GM18505 (cell line): ENCODE data around the gene NABP2.
"Not testable (repeated sequence)": the region's sequence is repeated elsewhere in the genome, so short reads cannot be mapped to it uniquely, and the experiment has no call there.

ENCODE experiments used
- ATAC-seq: cut with Tn5 transposase; IDR thresholded peaks from one replicate; pipeline ENCODE4 v1.9.1; 2021; ENCODE audit not compliant: unreplicated experiment
- POLR2A ChIP-seq: IDR thresholded peaks from 4 replicates; pipeline ENCODE4 v1.6.1; 2011; ENCODE audit warnings: borderline replicate concordance; ENCODE audit not compliant: insufficient read depth, insufficient read length; ENCODE audit errors: extremely low read depth

Gene NABP2

GRCh38 chr12:56247923-56248322, 23.8 kb downstream of the NABP2 start:
- ATAC-seq, result no peak
- no peak for TF ChIP-seq POLR2A

- no peak for ATAC-seq
- no peak for TF ChIP-seq POLR2A
Measured at GRCh38 chr12:56248711-56249110, 24.6 kb downstream of the NABP2 start.

DNA sequence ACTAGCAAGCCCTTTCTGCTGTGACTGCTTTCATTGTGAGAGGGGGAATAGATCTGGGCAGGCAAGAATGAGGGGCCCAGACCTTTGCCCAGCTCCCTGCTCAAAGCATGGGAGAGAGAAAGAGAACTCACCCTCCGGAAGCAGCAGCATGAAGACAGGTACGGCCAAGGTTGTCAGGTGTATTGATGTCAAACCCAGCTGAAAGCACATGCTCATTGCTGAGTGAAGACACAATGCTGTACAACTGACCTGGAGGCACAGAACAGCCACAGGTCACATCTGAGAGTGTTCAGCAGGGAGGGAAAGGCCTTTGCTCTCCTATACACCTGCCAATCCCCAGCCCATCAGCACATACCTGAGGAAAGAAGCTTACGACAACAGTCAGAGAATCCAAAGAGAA, 28.5 kb downstream of the NABP2 start:
- no peak for ATAC-seq
- no peak for TF ChIP-seq POLR2A

DNA sequence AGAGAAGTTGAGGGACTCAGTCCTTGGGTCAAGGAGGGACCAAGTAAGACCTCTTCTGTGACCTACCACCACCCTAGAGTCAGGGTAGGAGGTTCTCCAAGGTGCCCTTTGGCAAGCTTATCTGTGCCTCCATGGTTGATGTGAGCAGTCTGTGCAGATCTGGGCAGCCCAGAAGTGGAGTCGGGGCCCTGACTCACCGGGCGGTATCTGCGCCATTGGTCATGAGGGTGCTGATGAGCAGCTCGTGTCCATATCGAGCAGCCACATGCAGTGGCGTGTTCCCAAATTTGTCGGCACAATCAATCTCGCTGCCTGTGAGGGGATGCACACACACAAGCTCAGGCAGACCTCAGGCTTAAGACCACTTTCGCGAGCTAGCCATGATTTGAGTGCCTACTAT, 28.9 kb downstream of the NABP2 start:
- no peak for ATAC-seq
- no peak for TF ChIP-seq POLR2A

DNA sequence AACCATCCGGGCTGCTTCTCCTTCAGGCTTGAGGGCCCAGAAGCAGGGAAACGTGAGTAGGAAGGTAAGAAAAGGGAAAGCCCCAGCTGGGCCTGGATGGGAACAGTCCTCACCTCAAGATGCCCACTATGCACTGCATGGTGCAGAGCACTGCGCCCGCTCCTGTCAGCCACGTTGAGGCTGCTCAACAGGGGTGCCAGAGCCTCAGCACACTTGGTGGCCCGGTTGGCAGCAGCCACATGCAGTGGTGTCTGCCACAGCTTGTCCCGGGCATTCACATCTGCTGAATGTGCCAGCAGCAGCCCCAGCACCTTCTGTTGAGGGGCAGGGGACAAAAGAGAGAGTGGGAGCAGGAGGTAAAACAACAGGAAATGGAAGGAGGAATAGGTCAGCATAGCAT, 31.5 kb downstream of the NABP2 start:
- no peak for TF ChIP-seq POLR2A
- no peak for ATAC-seq

GRCh38 chr12:56256326-56256960, 32.3 kb downstream of the NABP2 start:
- no peak for TF ChIP-seq POLR2A
- ATAC-seq, result no peak

DNA sequence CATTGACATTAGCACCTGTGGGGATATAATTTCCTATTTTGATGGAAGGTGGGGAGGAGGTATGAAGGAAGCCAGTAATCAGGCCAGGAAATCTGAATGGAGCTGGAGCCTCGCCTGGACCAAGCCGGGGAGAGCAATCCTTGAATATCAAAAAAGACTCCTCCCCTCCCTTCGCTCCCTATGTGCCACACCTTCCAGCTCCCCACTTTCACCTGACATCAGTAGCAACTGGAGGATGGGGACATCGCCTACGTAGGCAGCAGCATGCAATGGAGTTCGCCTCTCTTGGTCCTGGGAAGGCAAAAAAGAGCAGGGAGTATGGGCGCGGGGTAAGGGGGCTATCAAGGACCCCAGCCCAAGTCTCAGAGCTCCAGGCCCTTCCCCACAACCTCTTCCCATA, 32.9 kb downstream of the NABP2 start:
- no peak for ATAC-seq
- no peak for TF ChIP-seq POLR2A

DNA sequence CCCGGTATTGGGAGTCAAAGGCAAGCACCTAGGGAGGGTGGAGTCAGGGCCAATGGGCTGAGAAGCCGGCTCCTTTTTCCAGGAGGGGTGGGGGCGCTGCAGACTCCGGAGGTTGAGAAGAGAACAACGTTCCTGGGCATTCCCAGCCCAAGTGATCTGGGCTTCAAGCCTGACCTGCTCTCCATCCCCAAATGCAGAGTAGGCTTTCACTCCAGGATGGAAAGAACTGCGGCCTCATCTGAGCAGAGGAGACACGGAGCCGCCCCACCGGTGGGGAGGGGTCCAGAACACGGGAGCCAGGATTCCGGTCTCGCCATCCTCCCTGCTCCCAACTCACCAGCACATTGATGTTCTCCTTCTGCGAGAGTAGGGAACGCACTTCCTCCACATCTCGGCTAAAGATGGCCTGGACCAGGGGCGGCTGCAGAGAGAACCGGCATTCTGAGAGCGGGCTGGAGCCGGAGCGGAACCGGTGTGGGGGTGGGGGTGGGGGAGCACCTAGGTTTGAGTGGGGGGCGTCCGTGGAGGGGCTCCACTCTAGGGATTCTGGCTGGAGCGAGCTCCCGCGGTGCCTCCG, 33.4 kb downstream of the NABP2 start:
- ATAC-seq, result no peak
- TF ChIP-seq POLR2A, result no peak

- ATAC-seq, result peak; percentile 93
- peak; percentile 67 for TF ChIP-seq POLR2A
Measured at GRCh38 chr12:56258068-56258819, 34.1 kb downstream of the NABP2 start, which contains the start of gene ANKRD52. TSS of gene ANKRD52 (minus strand) at chr12:56258384. CDS start at chr12:56258269, 115 bp downstream.

GRCh38 chr12:56258820-56259183, 34.7 kb downstream of the NABP2 start:
- ATAC-seq, result no peak

GRCh38 chr12:56260380-56260779, 36.2 kb downstream of the NABP2 start:
- TF ChIP-seq POLR2A, result no peak
- no peak for ATAC-seq

More at GRCh38 chr12:56258820-56259183, 34.7 kb downstream of the NABP2 start:
- no peak for TF ChIP-seq POLR2A

DNA sequence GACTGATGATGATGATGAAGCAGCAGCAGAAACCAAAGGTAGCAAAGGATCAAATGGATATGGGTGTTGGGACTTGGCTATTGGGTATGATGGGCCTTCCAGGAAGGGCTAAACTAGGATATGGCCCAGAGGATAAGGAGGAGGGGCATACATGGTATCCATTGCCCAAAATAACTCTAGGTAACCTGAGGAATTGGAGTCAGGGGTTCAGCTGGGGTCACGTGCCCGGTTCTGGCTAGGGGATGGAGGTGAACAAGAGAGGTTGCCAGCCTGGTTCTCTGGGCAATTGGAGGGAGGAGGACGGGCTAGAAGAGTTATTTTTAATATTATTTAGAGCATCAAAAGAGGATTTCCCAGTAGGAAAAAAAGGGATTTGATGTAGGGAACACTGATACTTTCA, 36.8 kb downstream of the NABP2 start:
- no peak for ATAC-seq
- TF ChIP-seq POLR2A, result no peak

DNA sequence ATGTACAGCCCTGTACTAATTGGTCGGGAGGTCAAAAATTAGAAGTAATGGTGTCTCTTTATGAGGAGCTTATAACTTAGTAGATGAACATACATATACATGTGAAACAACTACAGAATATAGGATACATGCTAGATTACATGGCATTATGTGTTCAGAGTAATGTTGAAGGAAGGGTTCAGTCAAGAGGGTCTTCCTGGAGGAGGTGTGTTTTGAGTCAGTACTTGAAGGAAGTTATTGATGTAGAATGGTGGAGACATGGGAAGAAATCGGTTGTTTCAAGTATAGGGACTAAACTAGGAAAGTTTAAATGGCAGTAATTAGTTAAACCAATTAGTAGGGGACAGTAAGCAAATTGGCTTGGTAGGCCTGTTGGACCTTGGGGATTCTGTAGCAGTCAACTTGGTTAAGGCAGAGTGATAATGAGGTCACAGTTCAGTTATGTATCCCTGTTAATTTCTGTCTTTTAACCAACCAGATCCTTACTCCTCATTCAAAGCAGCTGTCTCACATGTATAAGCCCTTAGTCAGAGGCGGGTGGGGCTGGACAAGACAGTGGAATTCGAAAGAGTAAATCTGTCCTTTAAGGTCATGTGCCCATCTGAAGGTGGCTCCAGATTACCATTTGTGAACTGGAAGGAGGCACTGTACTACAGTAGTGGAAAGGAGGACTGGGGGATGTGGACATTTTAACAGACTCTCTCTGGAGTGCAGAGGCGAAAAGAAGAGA, 37.5 kb downstream of the NABP2 start:
- no peak for TF ChIP-seq POLR2A
- ATAC-seq, result no peak

DNA sequence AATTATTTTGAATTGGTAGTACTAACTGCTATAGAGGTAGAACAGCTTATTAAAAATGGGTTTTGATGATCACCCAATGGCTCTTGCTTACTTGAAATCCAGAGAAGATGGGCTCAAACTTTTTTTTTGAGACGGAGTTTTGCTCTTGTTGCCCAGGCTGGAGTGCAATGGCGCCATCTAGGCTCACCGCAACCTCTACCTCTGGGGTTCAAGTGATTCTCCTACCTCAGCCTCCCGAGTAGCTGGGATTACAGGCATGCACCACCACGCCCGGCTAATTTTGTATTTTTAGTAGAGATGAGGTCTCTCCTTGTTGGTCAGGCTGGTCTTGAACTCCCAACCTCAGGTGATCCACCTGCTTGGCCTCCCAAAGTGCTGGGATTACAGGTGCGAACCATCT, 38.8 kb downstream of the NABP2 start:
- not testable (repeated sequence) for ATAC-seq

GRCh38 chr12:56266068-56266692, 42.0 kb downstream of the NABP2 start:
- ATAC-seq, result not testable (repeated sequence)
